ENCODE results near the gene DDAH1. TPM values are rescaled to one million over a fixed set of nuclear protein-coding genes. Genes with fewer than 3 reads are reported as not detected.

The DDAH1 gene
- total and polyA plus RNA-seq, 4 donors = 12.8 to 54.6 (median 28.7) TPM

DNA sequence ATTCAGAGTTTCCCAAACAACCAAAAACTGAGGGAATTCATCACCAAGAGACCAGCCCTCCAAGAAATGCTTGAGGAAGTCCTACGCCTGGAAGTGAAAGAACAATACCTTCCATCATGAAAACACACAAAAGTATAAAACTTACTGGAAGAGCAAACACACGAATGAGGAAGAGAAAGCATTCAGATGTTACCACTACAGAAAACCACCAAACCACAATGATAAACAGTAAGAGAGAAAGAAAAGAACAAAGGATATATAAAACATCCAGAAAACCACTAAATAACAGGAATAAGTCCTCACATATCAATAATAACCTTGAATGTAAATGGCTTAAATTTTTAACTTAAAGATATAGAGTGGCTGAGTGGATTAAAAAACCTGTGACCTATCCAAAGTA is 130.0 kb downstream of the DDAH1 start:
- WGBS, 2 donors = 90 to 91% methylated on average over 2 of the region's 2 CpGs
- intact Hi-C loops (cut with DNase I) = loop anchor here (5.0 kb wide), 3 partner anchors 32 to 127 kb away; no protein-coding TSS in a partner anchor
- no peak for ATAC-seq (ENCODE audit: low FRiP score)

DNA sequence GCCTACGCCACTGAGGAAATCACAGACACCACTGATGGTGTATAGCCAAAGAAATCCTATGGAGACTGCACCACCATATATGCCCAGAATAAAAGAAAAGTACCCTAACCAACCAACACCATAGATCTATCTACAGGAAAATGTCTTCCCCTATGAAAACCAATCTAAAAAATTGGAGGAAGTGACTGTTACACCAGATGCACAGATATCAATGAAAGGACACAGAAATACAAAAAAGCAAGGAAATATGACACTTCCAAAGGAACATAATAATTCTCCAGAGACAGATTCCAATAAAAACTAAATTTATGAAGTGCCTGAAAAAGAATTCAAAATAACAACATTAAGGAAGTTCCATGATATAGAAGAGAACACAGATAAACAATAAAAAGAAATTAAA is 131.8 kb downstream of the DDAH1 start:
- WGBS, 2 donors = 87 to 98% methylated on average over 1 of the region's 1 CpG
- Histone ChIP-seq H3K4me1 (ENCODE audit: control insufficient read depth in 1 of 2, insufficient read depth in 2 of 2, low read length in 2 of 2) (peaks cover 0 to 14% of the 10 kb centered on the region in 2 donors), H3K27ac (ENCODE audit: low read depth in 1 of 2, low read length in 2 of 2) (no peak overlapping the region)

More for the DNA sequence above, 130.0 kb downstream of the DDAH1 start:
- Histone ChIP-seq H3K27me3 (ENCODE audit: control insufficient read depth in 1 of 2, insufficient read depth in 2 of 2, low read length in 1 of 2) (no peaks in the 10 kb centered on the region), H3K4me3 (ENCODE audit: low read length in 2 of 2) (no peak overlapping the region), H3K9me3 (ENCODE audit: control insufficient read depth, low read length) (no peaks in the 10 kb centered on the region), H3K36me3 (ENCODE audit: control insufficient read depth in 1 of 2, insufficient read depth in 2 of 2, low read length in 1 of 2) (no peaks in the 10 kb centered on the region), H3K4me1 (ENCODE audit: control insufficient read depth in 1 of 2, insufficient read depth in 2 of 2, low read length in 2 of 2) (peaks cover 2 to 8% of the 10 kb centered on the region in 2 donors), H3K27ac (ENCODE audit: low read depth in 1 of 2, low read length in 2 of 2) (no peak overlapping the region)
- DNase-seq = no peak

DNA sequence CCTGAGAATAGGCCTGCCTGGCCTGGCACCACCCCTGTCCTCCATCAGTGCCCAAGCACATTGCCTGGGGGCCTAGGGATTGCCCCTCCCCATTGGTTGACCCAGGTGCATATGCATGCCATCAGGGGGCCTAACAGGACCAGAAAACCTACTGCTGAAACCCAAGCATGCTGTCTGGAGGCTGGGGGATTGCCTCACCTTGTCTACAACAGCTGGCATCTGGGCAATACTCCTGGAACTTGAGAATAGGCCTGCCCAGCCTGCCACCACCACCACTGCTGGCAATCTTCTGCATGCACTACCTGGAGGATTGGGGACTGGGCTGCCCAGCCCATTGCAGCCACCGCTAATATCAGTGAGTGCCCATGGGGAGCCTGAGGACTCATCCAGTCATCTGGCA is 132.4 kb downstream of the DDAH1 start:
- no peak for ATAC-seq (ENCODE audit: low FRiP score)
- intact Hi-C loops (cut with DNase I) = loop anchor here (5.0 kb wide), 3 partner anchors 35 to 130 kb away; no protein-coding TSS in a partner anchor
- no peak overlapping the region for H3K4me3 ChIP-seq (ENCODE audit: low read length in 2 of 2)

More for the DNA sequence above, 131.8 kb downstream of the DDAH1 start:
- ATAC-seq (ENCODE audit: low FRiP score) (no peak), DNase-seq (no peak)
- no peaks in the 10 kb centered on the region for H3K27me3 ChIP-seq (ENCODE audit: control insufficient read depth in 1 of 2, insufficient read depth in 2 of 2, low read length in 1 of 2)
- intact Hi-C loops (cut with DNase I) = loop anchor here (5.0 kb wide), 3 partner anchors 34 to 129 kb away; no protein-coding TSS in a partner anchor
- no peaks in the 10 kb centered on the region for H3K36me3 ChIP-seq (ENCODE audit: control insufficient read depth in 1 of 2, insufficient read depth in 2 of 2, low read length in 1 of 2)
- H3K9me3 ChIP-seq (ENCODE audit: control insufficient read depth, low read length) = no peaks in the 10 kb centered on the region
- no peak overlapping the region for H3K4me3 ChIP-seq (ENCODE audit: low read length in 2 of 2)

DNA sequence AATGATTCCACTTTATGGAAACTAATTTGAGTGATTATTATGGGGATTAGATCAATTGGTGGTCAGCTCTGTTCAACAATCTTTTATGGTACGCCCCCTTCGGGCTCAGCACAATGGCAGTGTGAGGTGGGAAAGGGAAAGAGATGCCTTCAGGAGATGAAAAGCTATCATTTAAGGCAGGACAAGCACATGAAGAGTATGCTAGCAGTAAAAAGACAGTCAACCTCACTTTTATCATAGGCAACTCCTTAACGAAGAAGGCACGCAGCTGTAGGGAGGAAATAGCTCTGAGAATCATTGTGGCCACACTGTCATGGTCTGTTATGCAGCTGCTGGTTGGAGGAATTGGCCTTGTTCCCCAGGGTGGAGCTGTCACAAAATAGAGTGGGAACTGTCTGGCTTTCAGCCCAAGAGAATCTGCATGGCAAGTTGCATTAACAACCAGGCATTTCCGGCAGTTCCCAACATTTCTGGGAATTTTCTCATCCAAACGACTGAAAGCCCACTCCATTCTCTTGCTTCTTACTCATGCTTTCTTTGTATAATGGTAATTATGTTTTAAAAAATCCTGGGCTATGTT is 134.2 kb downstream of the DDAH1 start:
- 23 to 30% methylated on average over 6 of the region's 6 CpGs for WGBS, 2 donors
- ATAC-seq (ENCODE audit: low FRiP score) (no peak), DNase-seq (peak in 1 of 2 donors; percentile 66)
- no peaks in the 10 kb centered on the region for H3K9me3 ChIP-seq (ENCODE audit: control insufficient read depth, low read length)
- H3K27me3 ChIP-seq (ENCODE audit: control insufficient read depth in 1 of 2, insufficient read depth in 2 of 2, low read length in 1 of 2) = no peaks in the 10 kb centered on the region
- no peak overlapping the region for H3K4me3 ChIP-seq (ENCODE audit: low read length in 2 of 2)
- H3K4me1 ChIP-seq (ENCODE audit: control insufficient read depth in 1 of 2, insufficient read depth in 2 of 2, low read length in 2 of 2) = peaks cover 0 to 15% of the 10 kb centered on the region in 2 donors
- H3K36me3 ChIP-seq (ENCODE audit: control insufficient read depth in 1 of 2, insufficient read depth in 2 of 2, low read length in 1 of 2) = no peaks in the 10 kb centered on the region
- H3K27ac ChIP-seq (ENCODE audit: low read depth in 1 of 2, low read length in 2 of 2) = peak overlapping the region; percentile 95
- intact Hi-C loops (cut with DNase I) = loop anchor here (5.0 kb wide), 3 partner anchors 36 to 132 kb away; no protein-coding TSS in a partner anchor

More for the DNA sequence above, 132.4 kb downstream of the DDAH1 start:
- no peak for DNase-seq
- H3K4me1 ChIP-seq (ENCODE audit: control insufficient read depth in 1 of 2, insufficient read depth in 2 of 2, low read length in 2 of 2) = peaks cover 0 to 15% of the 10 kb centered on the region in 2 donors
- H3K27ac ChIP-seq (ENCODE audit: low read depth in 1 of 2, low read length in 2 of 2) = no peak overlapping the region
- no peaks in the 10 kb centered on the region for H3K36me3 ChIP-seq (ENCODE audit: control insufficient read depth in 1 of 2, insufficient read depth in 2 of 2, low read length in 1 of 2)
- no peaks in the 10 kb centered on the region for H3K9me3 ChIP-seq (ENCODE audit: control insufficient read depth, low read length)
- WGBS, 2 donors = 97 to 100% methylated on average over 1 of the region's 1 CpG
- H3K27me3 ChIP-seq (ENCODE audit: control insufficient read depth in 1 of 2, insufficient read depth in 2 of 2, low read length in 1 of 2) = no peaks in the 10 kb centered on the region

DNA sequence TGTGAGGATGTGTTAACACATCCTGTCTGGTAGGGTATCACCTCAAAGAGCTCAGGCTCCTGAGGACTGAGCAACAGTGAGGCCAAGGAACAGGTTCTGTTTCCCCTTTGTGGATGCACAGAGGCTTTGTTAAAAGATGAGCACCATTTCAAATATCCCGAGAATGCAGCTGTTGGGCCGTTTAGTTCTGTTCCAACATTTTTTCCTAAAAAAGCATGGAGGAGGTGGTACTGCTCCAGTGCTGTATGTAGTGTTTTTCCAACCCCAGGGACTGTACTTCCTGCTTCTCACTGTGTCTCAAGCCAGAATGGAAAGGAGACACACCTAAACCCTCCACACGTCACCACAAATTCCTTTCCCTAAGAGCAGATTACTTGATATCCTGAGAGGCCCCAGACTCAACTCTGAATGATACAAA is 134.7 kb downstream of the DDAH1 start:
- ATAC-seq (ENCODE audit: low FRiP score) (peak; percentile 33), DNase-seq (no peak)
- intact Hi-C loops (cut with DNase I) = loop anchor here (5.0 kb wide), 3 partner anchors 37 to 132 kb away; no protein-coding TSS in a partner anchor
- WGBS, 2 donors = 3 to 8% methylated on average over 3 of the region's 3 CpGs
- peaks cover 0 to 15% of the 10 kb centered on the region in 2 donors for H3K4me1 ChIP-seq (ENCODE audit: control insufficient read depth in 1 of 2, insufficient read depth in 2 of 2, low read length in 2 of 2)
- H3K4me3 ChIP-seq (ENCODE audit: low read length in 2 of 2) = no peak overlapping the region
- no peaks in the 10 kb centered on the region for H3K9me3 ChIP-seq (ENCODE audit: control insufficient read depth, low read length)
- H3K27ac ChIP-seq (ENCODE audit: low read depth in 1 of 2, low read length in 2 of 2) = peak overlapping the region; percentile 95
- H3K27me3 ChIP-seq (ENCODE audit: control insufficient read depth in 1 of 2, insufficient read depth in 2 of 2, low read length in 1 of 2) = no peaks in the 10 kb centered on the region
- H3K36me3 ChIP-seq (ENCODE audit: control insufficient read depth in 1 of 2, insufficient read depth in 2 of 2, low read length in 1 of 2) = no peaks in the 10 kb centered on the region

DNA sequence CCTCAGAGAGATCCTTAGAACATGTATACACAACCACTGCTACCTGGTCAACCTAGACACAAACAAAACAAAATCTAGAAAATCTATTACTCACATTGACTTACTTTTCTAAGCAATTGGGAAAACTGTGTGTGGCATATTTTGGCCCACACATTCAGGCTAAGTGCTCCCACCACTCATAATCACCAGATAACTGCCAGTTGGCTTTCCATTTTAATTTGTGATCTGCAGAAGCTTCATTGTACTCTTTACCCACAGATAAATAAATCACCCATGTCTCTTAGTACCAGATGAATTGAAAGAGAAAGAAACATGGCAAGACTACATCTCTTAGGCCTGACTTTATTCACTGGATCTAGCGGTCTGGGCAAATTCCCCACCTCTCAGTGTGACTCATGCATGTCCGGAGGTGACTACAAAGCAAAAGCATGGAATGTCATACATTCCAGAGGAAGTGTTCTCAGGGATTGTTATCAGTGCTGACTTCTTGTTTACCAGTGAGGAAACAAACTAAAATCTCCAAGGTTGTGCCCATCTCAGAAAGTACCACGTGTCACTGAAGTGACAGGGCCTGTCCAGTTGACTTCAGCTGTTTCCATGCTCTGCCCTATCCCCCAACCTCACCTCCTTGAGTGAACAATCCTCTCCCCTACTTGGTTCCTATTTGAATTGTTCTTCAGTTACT is 136.1 kb downstream of the DDAH1 start:
- ATAC-seq (ENCODE audit: low FRiP score) (peak; percentile 47), DNase-seq (no peak)
- H3K36me3 ChIP-seq (ENCODE audit: control insufficient read depth in 1 of 2, insufficient read depth in 2 of 2, low read length in 1 of 2) = no peaks in the 10 kb centered on the region
- peaks cover 0 to 13% of the 10 kb centered on the region in 2 donors for H3K4me1 ChIP-seq (ENCODE audit: control insufficient read depth in 1 of 2, insufficient read depth in 2 of 2, low read length in 2 of 2)
- H3K9me3 ChIP-seq (ENCODE audit: control insufficient read depth, low read length) = no peaks in the 10 kb centered on the region
- H3K4me3 ChIP-seq (ENCODE audit: low read length in 2 of 2) = no peak overlapping the region
- intact Hi-C loops (cut with DNase I) = loop anchor here in 1 of 2 donors (5.0 kb wide), 1 partner anchor 78 kb away; no protein-coding TSS in a partner anchor
- H3K27me3 ChIP-seq (ENCODE audit: control insufficient read depth in 1 of 2, insufficient read depth in 2 of 2, low read length in 1 of 2) = no peaks in the 10 kb centered on the region
- 6 to 7% methylated on average over 3 of the region's 3 CpGs for WGBS, 2 donors
- peak overlapping the region; percentile 49 to 87 for H3K27ac ChIP-seq (ENCODE audit: low read depth in 1 of 2, low read length in 2 of 2)

DNA sequence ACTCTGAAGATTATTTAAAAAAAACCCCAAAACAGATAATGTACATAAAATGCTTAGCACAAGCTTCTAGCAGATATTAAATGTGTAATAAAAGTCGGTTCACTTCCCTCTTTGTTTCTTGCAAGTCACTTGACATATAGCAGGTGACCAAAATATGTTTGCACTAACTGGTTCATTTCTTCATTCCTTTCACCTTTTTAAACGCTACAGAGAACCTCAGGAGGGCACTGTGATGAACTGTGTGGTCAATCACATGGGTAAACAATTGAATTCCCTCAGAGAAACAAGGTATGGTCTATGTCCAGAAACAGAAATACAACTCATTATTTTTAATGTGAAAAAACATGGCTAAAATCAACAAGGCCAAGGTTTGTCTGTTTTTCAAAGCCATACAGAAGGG is 137.2 kb downstream of the DDAH1 start:
- ATAC-seq (ENCODE audit: low FRiP score) = no peak

DNA sequence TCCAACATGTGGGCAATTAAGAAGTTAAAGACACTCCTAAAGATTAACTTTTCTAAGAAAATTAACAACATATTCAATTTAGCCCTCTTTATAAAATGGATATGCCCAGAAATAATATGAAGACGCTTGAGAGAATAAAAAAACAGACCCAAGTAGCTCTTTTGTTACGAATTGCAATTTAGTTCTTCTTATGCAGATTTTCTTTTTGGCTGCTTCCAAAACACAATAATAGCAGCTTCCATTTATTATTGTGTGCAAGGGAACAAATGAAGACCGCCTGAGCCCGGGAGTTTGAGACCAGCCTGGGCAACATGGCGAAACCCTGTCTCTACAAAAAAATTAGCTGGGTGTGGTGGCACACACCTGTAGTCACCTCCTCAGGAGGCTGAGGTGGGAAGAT is 138.1 kb downstream of the DDAH1 start:
- Histone ChIP-seq H3K9me3 (ENCODE audit: control insufficient read depth, low read length) (no peaks in the 10 kb centered on the region), H3K4me1 (ENCODE audit: control insufficient read depth in 1 of 2, insufficient read depth in 2 of 2, low read length in 2 of 2) (peaks cover 0 to 13% of the 10 kb centered on the region in 2 donors), H3K27ac (ENCODE audit: low read depth in 1 of 2, low read length in 2 of 2) (no peak overlapping the region), H3K27me3 (ENCODE audit: control insufficient read depth in 1 of 2, insufficient read depth in 2 of 2, low read length in 1 of 2) (no peaks in the 10 kb centered on the region), H3K36me3 (ENCODE audit: control insufficient read depth in 1 of 2, insufficient read depth in 2 of 2, low read length in 1 of 2) (no peaks in the 10 kb centered on the region), H3K4me3 (ENCODE audit: low read length in 2 of 2) (no peak overlapping the region)
- DNase-seq = no peak
- ATAC-seq (ENCODE audit: low FRiP score) = no peak
- intact Hi-C loops (cut with DNase I) = loop anchor here in 1 of 2 donors (5.0 kb wide), 1 partner anchor 80 kb away; no protein-coding TSS in a partner anchor
- 97 to 98% methylated on average over 5 of the region's 5 CpGs for WGBS, 2 donors

More for the DNA sequence above, 137.2 kb downstream of the DDAH1 start:
- no peak overlapping the region for H3K4me3 ChIP-seq (ENCODE audit: low read length in 2 of 2)
- peak overlapping the region; percentile 48 to 64 for H3K27ac ChIP-seq (ENCODE audit: low read depth in 1 of 2, low read length in 2 of 2)
- peaks cover 0 to 13% of the 10 kb centered on the region in 2 donors for H3K4me1 ChIP-seq (ENCODE audit: control insufficient read depth in 1 of 2, insufficient read depth in 2 of 2, low read length in 2 of 2)
- no peaks in the 10 kb centered on the region for H3K9me3 ChIP-seq (ENCODE audit: control insufficient read depth, low read length)
- H3K36me3 ChIP-seq (ENCODE audit: control insufficient read depth in 1 of 2, insufficient read depth in 2 of 2, low read length in 1 of 2) = no peaks in the 10 kb centered on the region
- DNase-seq = no peak
- intact Hi-C loops (cut with DNase I) = loop anchor here in 1 of 2 donors (5.0 kb wide), 1 partner anchor 80 kb away; no protein-coding TSS in a partner anchor
- no peaks in the 10 kb centered on the region for H3K27me3 ChIP-seq (ENCODE audit: control insufficient read depth in 1 of 2, insufficient read depth in 2 of 2, low read length in 1 of 2)
- WGBS, 2 donors = 67 to 70% methylated on average over 2 of the region's 2 CpGs

Measured in aorta (tissue), 5 donors.